A549 (cell line): ENCODE data around the gene GIMAP7. TPM values are rescaled to one million over a fixed set of nuclear protein-coding genes. Genes with fewer than 3 reads are reported as not detected.
"Not testable (repeated sequence)": the region's sequence is repeated elsewhere in the genome, so short reads cannot be mapped to it uniquely, and the experiment has no call there.

Source experiments
- ATAC-seq, 2 experiments: fragments of 200-7000 bp in 1 of 2; fragments of >200 bp in 1 of 2; cut with Nextera tagmentation in 1 of 2; cut with Tn5 transposase in 1 of 2; 3 replicates each; pipeline versions ENCODE4 v1.8.0 to v1.9.1; 2018 to 2020; ENCODE audit warnings: mild to moderate bottlenecking in 1 of 2, moderate library complexity in 1 of 2
- CTCF ChIA-PET: fragments of 300-600 bp; sonication (Branson Sonifier 250); formaldehyde crosslinking; extraction: SDS; loops from one replicate; lab custom pipeline; 2021; ENCODE audit warnings: antibody characterized with exemption, inconsistent platforms; lab: Yijun Ruan, JAX
- POLR2A ChIA-PET: fragments of 350-600 bp; formaldehyde crosslinking; extraction: SDS; loops from one replicate; lab custom pipeline; 2021; ENCODE audit warnings: antibody characterized with exemption, inconsistent platforms; lab: Yijun Ruan, JAX
- DNase-seq, 2 experiments: peaks; one replicate each; pipeline versions ENCODE4 v3.0.0 to v3.0.0-alpha.2; 2011 to 2016; ENCODE audit warnings: low read depth in 1 of 2, low spot score in 1 of 2
- FAIRE-seq: peaks from 2 replicates; lab custom pipeline; 2011; peaks lifted over from hg19 to GRCh38; lab: Jason Lieb, UNC
- H3K27ac ChIP-seq, 2 experiments: fragments of >200 bp; sonication (Bioruptor Twin); formaldehyde crosslinking; 3 replicates each; pipeline ENCODE4 v1.5.1; 2016 to 2017
- H3K4me1 ChIP-seq: fragments of >200 bp; sonication (Bioruptor Twin); formaldehyde crosslinking; 3 replicates; pipeline ENCODE4 v1.6.1; 2016
- H3K4me2 ChIP-seq: fragments of >200 bp; sonication (Bioruptor Twin); formaldehyde crosslinking; 3 replicates; pipeline ENCODE4 v1.6.1; 2016
- H3K4me3 ChIP-seq: fragments of >200 bp; sonication (Bioruptor Twin); formaldehyde crosslinking; 3 replicates; pipeline ENCODE4 v1.5.1; 2016
- H3K9me3 ChIP-seq: fragments of >200 bp; sonication (Bioruptor Twin); formaldehyde crosslinking; 3 replicates; pipeline ENCODE4 v1.6.1; 2016
- EHF ChIP-seq: fragments of 250-450 bp; sonication (Bioruptor Pico); IDR thresholded peaks from 2 replicates; pipeline ENCODE4 v1.5.0; 2020; ENCODE audit warnings: mild to moderate bottlenecking
- FOSB ChIP-seq: fragments of 250-450 bp; sonication (Bioruptor Pico); IDR thresholded peaks from 2 replicates; pipeline ENCODE4 v1.5.0; 2020; ENCODE audit warnings: mild to moderate bottlenecking, moderate library complexity
- HEYL ChIP-seq: fragments of 250-450 bp; sonication (Bioruptor Pico); IDR thresholded peaks from 2 replicates; pipeline ENCODE4 v1.8.0; 2021; ENCODE audit warnings: mild to moderate bottlenecking, moderate library complexity
- HOXA7 ChIP-seq: fragments of 250-450 bp; sonication (Bioruptor Pico); IDR thresholded peaks from 2 replicates; pipeline ENCODE4 v1.5.0; 2020; ENCODE audit warnings: mild to moderate bottlenecking, moderate library complexity
- HOXB5 ChIP-seq: fragments of 250-450 bp; sonication (Bioruptor Pico); IDR thresholded peaks from 2 replicates; pipeline ENCODE4 v1.5.0; 2020; ENCODE audit warnings: mild to moderate bottlenecking, moderate library complexity
- JUNB ChIP-seq: fragments of >200 bp; sonication (Bioruptor Twin); formaldehyde crosslinking; IDR thresholded peaks from 2 replicates; pipeline ENCODE4 v1.6.1; 2016
- MYC ChIP-seq: IDR thresholded peaks from 2 replicates; pipeline ENCODE4 v1.6.1; 2012; ENCODE audit warnings: mild to moderate bottlenecking, inconsistent platforms, low read length, improper control_type of control experiment, borderline replicate concordance
- NPAS2 ChIP-seq: fragments of 250-450 bp; sonication (Bioruptor Pico); IDR thresholded peaks from 2 replicates; pipeline ENCODE4 v1.8.0; 2022; ENCODE audit warnings: mild to moderate bottlenecking, moderate library complexity, borderline replicate concordance
- PHF8 ChIP-seq: fragments of 200-600 bp; sonication (generic); IDR thresholded peaks from 2 replicates; pipeline ENCODE4 v1.6.1; 2016; ENCODE audit warnings: low read depth, mild to moderate bottlenecking, antibody characterized with exemption, moderate library complexity, borderline replicate concordance
- POLR2AphosphoS2 ChIP-seq: conservative IDR thresholded peaks from 2 replicates; pipeline ENCODE4 v1.6.1; 2012; ENCODE audit warnings: low read length, improper control_type of control experiment, inconsistent platforms
- RFX5 ChIP-seq: fragments of 450-650 bp; IDR thresholded peaks from 2 replicates; pipeline ENCODE4 v1.7.1; 2014; ENCODE audit warnings: antibody characterized with exemption, mild to moderate bottlenecking, moderate library complexity
- SREBF2 ChIP-seq: fragments of 450-650 bp; IDR thresholded peaks from 2 replicates; pipeline ENCODE4 v1.6.1; 2014; ENCODE audit warnings: mild to moderate bottlenecking, moderate library complexity
- TFCP2L1 ChIP-seq: fragments of 250-450 bp; sonication (Bioruptor Pico); IDR thresholded peaks from 2 replicates; pipeline ENCODE4 v1.5.0; 2021; ENCODE audit warnings: mild to moderate bottlenecking
- TP53 ChIP-seq: fragments of 250-450 bp; sonication (Bioruptor Pico); IDR thresholded peaks from 2 replicates; pipeline ENCODE4 v1.5.0; 2021; ENCODE audit warnings: mild to moderate bottlenecking, moderate library complexity
- WGBS: methylation state at CpG from one replicate; pipeline ENCODE4 v1.1.6; 2017; ENCODE audit errors: missing lambda C conversion rate; 5-methylcytosine and 5-hydroxymethylcytosine counted together
- polyA plus RNA-seq, 4 experiments: library from polyadenylated mRNA; depleted of rRNA in 3 of 4; stranded (reverse); fragments of >200 nt; fragmentation: RNase III in 1 of 4; extraction: RNeasy Plus Mini Kit Qiagen cat#74134 plus additional on column Dnase treatment in 1 of 4; gene quantifications; 2 replicates in 3 of 4; 3 replicates in 1 of 4; pipeline ENCODE4 v1.2.3, GENCODE V29; 2011 to 2017
- TF ChIP-seq, protein P1 (sequence below): fragments of 150-350 bp; IDR thresholded peaks from 2 replicates; pipeline ENCODE4 v1.6.1; 2014; ENCODE audit warnings: low read depth, mild to moderate bottlenecking, low read length
- TF ChIP-seq, protein P2 (sequence below): IDR thresholded peaks from 2 replicates; pipeline ENCODE4 v1.6.1; 2012
- TF ChIP-seq, protein P3 (sequence below): fragments of 200-600 bp; sonication (generic); IDR thresholded peaks from 2 replicates; pipeline ENCODE4 v1.6.1; 2016; ENCODE audit warnings: antibody characterized with exemption, mild to moderate bottlenecking, moderate library complexity

The GIMAP7 gene
- polyA plus RNA-seq, 2 of the 4 experiments (the other 2 are of a cell fraction) = not detected

DNA sequence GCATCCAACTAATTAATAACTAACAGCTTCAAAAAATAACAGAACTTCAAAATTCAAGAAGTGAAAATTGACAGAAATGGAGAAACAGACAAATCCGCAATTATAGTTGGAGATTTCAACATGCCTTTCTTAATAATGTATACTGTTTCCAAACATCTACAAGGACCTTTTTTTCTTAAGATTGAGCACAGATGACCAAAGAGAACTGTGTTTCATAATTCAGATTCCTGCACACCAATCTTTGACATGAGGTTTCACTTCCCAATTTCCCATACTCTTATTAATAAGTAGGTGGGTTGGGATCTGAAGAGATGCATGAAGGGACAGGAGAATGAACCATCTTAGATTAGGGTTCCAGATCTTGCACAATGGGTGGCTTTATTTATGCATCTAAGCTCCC, 24.9 kb upstream of the GIMAP7 start:
- no peak overlapping the region for H3K4me2 ChIP-seq
- ChIA-PET CTCF (no interaction called here), POLR2A (no interaction called here)
- H3K4me1 ChIP-seq = no peaks in the 10 kb centered on the region
- ATAC-seq (no peak), DNase-seq (no peak), FAIRE-seq (no peak)
- H3K4me3 ChIP-seq = no peak overlapping the region
- H3K27ac ChIP-seq = no peak overlapping the region
- WGBS = 26% methylated on average over 1 of the region's 1 CpG
- TF ChIP-seq, protein P1, sequence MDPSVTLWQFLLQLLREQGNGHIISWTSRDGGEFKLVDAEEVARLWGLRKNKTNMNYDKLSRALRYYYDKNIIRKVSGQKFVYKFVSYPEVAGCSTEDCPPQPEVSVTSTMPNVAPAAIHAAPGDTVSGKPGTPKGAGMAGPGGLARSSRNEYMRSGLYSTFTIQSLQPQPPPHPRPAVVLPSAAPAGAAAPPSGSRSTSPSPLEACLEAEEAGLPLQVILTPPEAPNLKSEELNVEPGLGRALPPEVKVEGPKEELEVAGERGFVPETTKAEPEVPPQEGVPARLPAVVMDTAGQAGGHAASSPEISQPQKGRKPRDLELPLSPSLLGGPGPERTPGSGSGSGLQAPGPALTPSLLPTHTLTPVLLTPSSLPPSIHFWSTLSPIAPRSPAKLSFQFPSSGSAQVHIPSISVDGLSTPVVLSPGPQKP = no peak
- no peaks in the 10 kb centered on the region for H3K9me3 ChIP-seq

DNA sequence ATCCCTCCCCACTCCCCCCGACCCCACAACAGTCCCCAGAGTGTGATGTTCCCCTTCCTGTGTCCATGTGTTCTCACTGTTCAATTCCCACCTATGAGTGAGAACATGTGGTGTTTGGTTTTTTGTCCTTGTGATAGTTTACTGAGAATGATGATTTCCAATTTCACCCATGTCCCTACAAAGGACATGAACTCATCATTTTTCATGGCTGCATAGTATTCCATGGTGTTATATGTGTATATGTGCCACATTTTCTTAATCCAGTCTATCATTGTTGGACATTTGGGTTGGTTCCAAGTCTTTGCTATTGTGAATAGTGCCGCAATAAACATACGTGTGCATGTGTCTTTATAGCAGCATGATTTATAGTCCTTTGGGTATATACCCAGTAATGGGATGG, 21.2 kb upstream of the GIMAP7 start:
- H3K4me2 ChIP-seq, ATAC-seq, H3K9me3 ChIP-seq, FAIRE-seq, H3K4me3 ChIP-seq, CTCF ChIA-PET, POLR2A ChIA-PET, DNase-seq, H3K4me1 ChIP-seq, H3K27ac ChIP-seq: not testable (repeated sequence)
- no CpG with 5 or more reads among the region's 3 CpGs for WGBS

DNA sequence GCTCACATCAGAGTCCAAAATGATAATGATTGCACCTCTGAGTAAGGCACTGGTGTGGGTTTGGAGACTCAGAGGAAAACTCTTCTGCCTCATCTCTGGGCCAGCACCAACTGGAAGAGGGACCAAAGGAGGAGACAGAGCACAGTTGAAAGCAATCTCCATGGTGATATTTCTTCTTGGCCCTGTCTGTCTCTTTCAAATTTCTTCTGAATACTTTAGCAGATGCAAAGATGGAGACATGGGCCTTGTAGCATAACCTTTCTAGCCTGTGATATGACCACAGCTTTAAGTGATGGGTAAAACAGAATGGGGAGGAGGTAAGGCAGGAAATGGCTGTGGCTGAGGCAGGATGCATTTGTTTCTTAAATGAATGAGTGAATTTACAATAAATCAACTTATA, 12.2 kb upstream of the GIMAP7 start:
- no peaks in the 10 kb centered on the region for H3K9me3 ChIP-seq
- no peak for ATAC-seq
- ChIA-PET CTCF (interaction anchor here (0.9 kb wide), 1 partner anchor 9 kb away, joined by 3 read pairs; no protein-coding TSS in a partner anchor), POLR2A (no interaction called here)
- no peak for DNase-seq
- H3K4me1 ChIP-seq = no peaks in the 10 kb centered on the region
- TF ChIP-seq PHF8 = no peak
- TF ChIP-seq MYC = no peak
- no peak for TF ChIP-seq HEYL (CRISPR knock-in tag)
- TF ChIP-seq JUNB = no peak
- no peak for TF ChIP-seq NPAS2 (CRISPR knock-in tag)
- no peak for TF ChIP-seq RFX5
- TF ChIP-seq TP53 (CRISPR knock-in tag) = no peak
- TF ChIP-seq HOXA7 = no peak
- TF ChIP-seq HOXB5 (CRISPR knock-in tag) = no peak
- TF ChIP-seq EHF = no peak
- TF ChIP-seq TFCP2L1 (CRISPR knock-in tag) = no peak
- no peak for TF ChIP-seq SREBF2
- TF ChIP-seq, protein P2, sequence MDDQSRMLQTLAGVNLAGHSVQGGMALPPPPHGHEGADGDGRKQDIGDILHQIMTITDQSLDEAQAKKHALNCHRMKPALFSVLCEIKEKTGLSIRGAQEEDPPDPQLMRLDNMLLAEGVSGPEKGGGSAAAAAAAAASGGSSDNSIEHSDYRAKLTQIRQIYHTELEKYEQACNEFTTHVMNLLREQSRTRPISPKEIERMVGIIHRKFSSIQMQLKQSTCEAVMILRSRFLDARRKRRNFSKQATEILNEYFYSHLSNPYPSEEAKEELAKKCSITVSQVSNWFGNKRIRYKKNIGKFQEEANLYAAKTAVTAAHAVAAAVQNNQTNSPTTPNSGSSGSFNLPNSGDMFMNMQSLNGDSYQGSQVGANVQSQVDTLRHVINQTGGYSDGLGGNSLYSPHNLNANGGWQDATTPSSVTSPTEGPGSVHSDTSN = no peak
- TF ChIP-seq POLR2AphosphoS2 = no peak
- TF ChIP-seq, protein P3, sequence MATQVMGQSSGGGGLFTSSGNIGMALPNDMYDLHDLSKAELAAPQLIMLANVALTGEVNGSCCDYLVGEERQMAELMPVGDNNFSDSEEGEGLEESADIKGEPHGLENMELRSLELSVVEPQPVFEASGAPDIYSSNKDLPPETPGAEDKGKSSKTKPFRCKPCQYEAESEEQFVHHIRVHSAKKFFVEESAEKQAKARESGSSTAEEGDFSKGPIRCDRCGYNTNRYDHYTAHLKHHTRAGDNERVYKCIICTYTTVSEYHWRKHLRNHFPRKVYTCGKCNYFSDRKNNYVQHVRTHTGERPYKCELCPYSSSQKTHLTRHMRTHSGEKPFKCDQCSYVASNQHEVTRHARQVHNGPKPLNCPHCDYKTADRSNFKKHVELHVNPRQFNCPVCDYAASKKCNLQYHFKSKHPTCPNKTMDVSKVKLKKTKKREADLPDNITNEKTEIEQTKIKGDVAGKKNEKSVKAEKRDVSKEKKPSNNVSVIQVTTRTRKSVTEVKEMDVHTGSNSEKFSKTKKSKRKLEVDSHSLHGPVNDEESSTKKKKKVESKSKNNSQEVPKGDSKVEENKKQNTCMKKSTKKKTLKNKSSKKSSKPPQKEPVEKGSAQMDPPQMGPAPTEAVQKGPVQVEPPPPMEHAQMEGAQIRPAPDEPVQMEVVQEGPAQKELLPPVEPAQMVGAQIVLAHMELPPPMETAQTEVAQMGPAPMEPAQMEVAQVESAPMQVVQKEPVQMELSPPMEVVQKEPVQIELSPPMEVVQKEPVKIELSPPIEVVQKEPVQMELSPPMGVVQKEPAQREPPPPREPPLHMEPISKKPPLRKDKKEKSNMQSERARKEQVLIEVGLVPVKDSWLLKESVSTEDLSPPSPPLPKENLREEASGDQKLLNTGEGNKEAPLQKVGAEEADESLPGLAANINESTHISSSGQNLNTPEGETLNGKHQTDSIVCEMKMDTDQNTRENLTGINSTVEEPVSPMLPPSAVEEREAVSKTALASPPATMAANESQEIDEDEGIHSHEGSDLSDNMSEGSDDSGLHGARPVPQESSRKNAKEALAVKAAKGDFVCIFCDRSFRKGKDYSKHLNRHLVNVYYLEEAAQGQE = no peak
- TF ChIP-seq FOSB (CRISPR knock-in tag) = no peak
- TF ChIP-seq, all 56 proteins: peak for 0
- Histone ChIP-seq H3K4me3 (no peak overlapping the region), H3K4me2 (no peak overlapping the region), H3K27ac (no peak overlapping the region)
- no peak for FAIRE-seq
